HG03039 (cell line): ENCODE data around the gene FASTK.

ENCODE experiments used
- ATAC-seq: cut with Tn5 transposase; IDR thresholded peaks from one replicate; pipeline ENCODE4 v1.9.1; 2021; ENCODE audit warnings: mild to moderate bottlenecking, moderate library complexity; ENCODE audit not compliant: unreplicated experiment

Gene FASTK

DNA sequence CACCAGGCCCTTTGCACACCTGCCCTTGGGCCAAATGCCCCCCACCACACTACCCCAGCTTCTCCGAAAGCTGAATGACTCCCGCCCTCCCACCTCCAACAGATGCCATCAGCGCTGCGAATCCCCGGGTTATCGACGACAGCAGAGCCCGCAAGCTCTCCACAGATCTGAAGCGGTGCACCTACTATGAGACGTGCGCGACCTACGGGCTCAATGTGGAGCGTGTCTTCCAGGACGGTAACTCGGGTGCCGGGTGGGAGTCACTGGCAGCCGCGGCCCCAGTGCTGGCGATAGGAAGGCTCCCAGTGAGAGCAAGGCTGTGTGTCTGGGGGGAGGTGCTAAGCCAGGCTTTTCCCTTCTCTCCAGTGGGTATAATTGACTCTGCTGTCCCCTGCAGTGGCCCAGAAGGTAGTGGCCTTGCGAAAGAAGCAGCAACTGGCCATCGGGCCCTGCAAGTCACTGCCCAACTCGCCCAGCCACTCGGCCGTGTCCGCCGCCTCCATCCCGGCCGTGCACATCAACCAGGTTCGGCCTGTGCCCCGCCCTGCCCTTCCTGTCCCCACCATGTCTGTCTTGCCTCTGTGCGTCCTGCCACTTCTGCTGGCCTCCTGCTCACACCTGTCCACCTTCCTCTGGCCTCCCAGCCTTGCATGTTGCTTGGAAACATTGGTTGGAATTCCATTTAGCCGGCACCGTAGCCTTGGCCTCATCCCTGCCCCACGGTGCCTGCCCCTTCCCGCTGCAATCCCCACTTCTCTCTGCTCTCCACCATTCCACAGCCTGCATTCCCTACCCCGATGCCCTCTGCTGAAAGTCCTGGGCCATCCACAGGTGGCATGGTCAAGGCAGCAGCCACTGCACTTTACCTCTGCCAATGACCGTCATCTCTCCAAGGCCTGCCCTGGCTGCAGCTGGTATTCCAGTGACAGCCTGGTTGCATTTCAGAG, 37.8 kb upstream of the FASTK start:
- no peak for ATAC-seq

DNA sequence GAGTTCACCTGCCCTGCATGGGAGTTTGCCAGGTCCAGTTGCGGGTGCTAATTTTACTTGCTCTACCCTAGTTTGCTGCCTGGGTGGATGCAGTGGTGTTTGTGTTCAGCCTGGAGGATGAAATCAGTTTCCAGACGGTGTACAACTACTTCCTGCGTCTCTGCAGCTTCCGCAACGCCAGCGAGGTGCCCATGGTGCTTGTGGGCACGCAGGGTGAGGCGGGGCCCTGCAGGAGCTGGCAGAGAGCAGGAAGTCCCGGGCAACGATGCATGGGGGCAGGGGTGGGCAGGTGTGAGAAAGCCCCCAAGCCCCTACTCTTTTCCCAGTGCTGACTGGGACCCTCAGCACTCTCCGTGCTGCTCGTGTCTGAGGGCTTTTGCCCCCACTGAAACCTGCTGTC, 37.0 kb upstream of the FASTK start:
- ATAC-seq, result no peak

DNA sequence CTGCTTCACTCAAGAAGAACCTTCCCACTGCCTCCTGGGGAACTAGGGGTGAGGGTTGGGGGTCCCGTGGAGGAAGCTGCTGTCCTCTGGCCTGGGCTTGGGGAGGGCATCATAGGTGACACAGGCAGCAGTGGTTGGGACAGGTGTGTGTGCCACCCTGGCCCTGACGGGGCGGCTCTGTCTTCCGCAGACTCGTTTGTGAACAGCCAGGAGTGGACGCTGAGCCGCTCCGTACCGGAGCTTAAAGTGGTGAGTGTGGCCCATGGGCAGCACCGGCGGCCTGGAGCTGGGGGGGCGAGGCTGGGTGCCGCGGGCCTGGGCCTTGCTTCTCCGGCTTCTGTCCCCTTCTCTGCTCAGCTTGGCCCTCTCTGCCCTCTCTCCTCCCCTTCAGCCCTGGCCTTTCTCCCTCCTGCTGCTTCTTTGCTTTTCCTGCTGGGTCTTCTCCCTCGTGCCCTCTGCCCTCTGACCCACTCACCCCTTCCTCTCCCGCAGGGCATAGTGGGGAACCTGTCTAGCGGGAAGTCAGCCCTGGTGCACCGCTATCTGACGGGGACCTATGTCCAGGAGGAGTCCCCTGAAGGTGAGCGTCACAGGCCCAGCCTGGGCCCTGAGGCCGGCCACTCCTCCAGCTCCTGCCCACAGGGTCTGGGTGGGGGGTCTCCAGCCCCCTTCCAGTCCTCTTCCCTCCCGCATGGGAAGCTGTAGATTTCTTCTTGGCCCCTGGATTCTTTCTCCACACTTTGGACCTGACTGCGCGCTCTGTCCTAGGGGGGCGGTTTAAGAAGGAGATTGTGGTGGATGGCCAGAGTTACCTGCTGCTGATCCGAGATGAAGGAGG, 36.2 kb upstream of the FASTK start:
- ATAC-seq, result no peak

DNA sequence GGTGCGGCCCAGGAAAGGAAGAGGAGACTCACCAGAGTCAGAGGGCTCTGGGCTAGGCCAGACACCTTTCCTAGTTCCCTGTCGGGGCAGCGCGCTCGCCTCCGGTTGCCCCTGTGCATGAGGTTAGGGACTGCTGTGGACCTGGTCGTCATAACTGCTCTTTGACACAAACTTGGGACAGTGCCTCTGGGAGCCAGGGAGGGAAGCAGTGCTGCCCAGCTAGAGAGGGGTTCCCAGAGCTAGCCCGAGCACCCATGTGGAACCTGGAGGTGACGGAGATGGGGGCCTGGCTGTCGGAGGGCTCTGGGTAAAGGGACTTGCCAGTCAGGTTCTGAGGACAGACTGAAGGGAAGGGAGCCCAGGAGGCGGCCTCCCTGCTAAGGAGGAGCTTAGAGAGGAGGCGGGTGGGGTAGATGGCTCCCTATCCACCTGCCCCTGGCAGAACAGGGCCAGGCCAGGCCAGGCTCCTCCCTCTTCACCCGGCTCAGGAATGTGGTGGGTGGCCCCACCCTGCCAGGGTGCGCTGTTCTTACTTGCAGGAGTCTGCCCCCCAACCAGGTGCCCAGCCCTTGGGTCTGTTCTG, 35.3 kb upstream of the FASTK start:
- no peak for ATAC-seq

DNA sequence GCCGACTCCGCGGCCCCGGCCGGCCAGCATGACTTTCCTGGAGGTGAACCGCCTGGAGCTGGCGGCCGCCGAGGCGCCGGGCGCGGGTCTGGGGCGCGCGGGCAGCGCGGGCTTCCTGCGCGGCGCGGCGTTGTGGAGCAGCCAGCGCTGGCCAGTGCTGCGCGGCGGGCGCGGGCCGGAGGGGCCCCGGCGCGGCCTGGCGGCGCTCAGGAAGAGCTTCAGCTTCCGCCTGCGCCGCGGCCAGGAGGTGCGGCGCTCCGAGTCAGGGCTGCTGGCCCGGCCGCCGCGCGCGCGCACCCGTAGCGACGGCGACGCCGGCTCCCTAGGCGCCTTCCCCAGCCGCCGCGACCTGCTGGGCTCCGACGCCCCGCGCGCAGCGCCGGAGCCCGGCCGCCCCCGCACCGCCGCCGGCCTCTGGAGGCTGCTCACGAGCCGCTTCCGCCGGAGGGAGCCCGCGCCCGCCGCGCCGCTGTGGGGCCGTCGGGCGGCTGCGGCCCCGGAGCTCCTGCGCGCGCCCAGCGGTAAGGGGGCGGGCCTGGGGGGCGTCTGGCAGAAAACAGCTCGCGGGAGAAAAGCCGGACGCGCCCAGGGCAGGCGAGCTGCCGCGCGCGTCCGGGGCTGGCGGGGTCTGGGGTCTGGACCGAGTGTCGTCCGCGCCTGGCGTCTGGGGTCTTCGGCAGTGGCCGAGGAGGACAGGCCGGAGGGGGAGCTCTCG, 34.7 kb upstream of the FASTK start:
- no peak for ATAC-seq

DNA sequence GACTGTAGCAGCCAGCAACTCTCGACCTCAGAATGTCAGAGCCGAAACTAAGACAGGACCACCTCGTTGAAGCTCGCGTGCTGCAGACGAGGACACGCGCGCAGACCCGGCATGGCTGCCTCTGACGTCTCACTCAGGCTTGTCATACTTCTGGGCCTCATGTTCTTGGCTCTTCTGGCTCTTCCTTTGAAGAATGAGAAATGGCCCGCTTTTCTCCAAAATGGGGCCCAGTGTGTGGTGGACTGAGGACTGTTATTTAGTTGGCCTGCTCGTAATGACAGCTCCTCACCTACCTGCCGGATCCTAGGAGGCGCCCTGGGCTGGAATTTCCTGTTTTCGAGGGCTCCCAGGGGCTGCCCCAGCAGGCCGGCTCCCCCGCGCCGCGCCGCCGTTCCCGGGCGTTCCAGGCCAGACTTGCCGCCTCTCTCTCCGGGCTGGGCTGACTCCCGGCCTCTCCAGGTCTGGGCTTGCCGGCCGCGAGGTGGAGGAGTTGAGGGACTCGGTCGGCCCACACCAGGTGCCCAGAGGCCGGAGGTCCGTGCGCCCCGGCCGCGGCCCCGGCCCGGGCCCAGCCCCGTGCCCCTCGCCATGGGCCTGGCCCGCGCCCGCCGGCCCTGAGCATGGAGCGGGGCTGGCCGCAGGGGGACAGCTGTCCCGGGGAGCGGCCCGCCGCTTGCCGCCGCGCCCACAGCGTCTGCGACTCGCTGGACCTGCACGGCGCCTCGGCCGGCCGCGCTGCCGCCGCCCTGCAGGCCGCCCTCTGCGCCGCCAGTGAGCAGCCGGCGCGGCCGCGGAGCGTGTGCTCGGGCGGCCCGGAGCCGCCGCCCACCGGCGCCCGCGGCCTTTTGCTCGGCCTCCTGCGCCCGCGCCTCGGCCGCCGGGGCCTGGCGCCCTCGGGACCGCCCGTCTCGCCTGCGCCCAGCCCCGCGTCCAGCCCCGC, 33.8 kb upstream of the FASTK start:
- ATAC-seq, result no peak

DNA sequence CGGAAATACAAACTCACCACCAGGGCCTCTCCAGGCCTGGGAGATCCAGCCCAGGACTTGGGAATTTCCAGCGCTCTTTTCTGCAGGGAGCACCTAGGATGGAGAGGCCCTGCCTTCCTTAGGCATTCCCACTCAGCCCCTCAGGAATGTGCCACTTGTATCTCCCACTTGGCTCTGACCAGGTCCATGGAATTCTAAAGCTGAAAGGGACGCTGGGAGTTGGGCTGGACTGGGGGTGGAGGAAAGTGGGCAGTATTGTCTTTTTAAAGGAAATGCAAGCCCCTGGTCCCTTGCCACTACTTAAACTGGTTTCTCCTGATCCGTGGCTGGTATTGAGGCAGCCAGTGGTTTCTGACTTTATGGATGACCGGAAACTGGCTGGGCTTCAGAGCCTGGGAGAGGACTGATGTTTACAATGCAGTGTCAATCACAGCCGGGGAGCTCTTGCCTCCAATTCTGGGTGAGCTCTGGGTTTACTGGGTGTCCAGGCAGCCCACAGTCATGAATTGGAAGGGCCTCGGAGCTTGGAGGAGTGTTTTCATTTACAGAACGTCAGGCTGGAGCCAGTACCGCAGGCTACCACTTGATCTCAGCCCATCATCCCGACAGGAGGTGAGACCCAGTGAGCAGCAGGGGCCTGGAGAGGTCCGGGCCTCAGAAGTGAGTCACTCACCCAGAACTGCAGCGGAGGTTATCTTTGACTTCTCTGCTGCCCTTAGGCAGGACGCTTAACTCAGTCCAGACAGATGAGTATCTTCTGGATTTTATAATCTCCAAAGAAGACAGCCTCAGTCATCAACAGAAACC, 32.9 kb upstream of the FASTK start:
- no peak for ATAC-seq

DNA sequence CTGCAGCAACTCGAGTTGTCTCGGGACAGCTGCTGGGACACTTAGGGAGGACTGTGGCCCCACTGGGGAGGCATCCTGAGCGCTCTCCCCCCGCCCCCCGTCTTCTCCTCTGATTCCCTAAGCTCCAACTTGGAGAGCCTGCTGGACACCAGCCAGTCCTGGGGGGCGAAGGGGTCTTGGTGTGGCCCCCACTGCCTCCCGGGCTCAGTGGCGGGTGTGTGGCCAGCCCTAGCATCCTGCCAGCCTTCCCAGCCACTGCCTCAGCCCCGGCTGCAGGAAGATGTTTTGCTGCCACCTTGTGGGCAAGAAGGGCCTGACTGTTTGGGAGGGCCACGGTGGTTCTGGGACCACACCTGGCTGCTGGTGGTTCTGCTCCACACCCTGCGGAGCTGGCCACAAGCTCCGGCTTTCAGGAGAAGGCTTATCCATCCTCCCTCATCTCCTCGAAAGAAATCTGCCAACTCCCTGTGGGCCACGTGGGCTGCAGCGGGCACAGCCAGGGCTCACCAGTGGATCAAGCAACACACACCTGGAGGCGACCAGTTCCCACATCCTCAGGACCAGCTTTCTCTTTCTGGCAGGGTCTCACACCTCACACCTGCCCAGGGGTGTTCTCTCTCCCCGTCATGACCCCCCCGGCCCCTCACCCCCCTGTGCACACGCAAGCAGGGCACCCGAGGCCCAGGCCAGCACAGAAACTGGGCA, 30.5 kb upstream of the FASTK start:
- no peak for ATAC-seq

DNA sequence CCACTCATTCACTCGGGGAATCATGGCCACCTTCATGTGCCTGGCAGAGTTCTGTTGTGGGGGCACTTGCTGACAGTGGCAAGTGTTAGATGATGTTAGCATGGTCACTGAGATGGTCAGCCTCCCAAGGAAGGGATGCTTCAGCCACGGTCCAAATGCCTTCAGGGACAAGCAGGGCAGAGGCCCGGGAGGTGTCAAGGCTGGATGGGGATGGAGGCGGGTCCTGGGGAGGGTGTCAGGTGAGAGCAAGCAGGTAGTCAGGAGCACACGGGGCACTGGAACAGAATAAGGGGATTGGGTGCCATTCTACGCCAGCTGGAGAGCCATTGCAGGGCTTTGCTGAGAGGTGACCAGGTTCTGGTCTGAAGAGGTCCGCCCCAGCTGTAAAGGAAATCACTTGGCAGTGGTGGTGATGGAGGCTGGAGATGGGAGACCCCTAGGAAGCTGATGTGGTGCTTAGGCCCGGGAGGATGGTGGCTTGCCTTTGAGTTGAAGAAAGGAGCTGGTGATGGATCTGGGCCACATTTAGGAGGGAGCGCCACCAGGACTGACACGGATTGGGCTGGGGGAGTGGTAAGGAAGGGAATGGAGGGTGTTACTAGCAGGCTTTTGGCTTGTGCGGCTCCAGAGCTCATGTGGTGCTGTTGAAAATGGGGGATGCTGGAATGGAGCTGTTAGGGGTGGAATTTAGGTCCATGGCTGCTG, 29.8 kb upstream of the FASTK start:
- ATAC-seq, result no peak

DNA sequence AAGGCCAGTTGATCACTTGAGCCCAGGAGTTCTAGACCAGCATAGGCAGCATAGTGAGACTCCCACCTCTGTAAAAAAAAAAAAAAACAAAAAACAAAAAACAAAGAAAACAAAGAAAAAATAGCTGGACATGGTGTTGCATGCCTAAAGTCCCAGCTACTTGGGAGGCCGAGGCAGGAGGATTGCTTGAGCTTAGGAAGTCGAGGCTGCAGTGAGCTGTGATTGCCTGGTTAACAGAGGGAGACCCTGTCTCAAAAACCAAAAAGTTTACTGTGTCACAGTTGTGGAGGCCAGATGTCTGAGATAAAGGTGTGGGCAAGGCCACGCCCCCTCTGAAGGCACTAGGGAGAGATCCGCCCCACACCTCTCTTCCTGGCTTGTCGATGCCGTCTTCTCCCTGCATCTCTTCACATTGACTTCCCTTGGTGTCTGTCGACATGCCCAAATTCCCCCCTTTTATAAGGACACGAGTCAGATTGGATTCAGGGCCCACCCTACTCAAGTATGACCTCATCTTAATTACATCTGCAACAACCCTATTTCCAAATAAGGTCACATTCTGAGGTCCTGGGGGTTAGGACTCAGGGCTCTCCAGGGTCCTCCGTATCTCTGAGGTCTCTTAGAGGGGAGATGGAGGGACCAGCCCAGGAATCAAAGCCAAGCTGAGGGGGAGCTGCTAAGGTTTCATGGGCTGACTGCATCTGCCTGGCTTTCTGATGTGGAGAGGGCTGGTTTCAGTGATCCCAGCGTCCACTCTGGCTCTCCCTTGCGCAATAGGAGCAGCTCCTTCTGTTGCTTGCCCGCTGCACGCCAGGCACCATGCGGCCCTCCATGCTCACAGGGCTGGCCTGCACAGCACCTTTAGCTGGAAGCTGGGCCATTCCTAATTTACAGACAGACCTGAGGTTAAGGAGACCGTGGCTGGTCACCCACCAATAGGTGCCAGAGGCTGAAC, 28.8 kb upstream of the FASTK start:
- no peak for ATAC-seq

DNA sequence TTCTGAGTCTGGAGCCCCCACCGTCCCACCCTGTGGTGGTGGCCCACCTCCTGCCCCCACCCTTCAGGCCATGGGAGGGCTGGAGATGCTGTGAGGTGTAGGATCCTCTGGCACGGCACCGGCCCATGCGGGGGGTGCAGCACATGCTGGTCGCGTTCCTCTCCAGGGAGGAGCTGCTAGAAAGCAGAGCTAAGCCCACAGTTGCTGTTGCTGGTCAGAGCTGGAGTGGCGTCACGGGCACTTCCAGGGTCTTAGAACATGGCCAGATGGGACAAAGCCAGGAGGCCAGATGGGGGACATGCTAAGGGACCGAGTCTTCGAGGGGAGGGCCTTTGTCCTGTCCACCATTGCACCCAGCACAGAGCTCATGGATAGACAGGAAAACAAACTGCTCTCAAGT, 27.3 kb upstream of the FASTK start:
- ATAC-seq, result no peak

DNA sequence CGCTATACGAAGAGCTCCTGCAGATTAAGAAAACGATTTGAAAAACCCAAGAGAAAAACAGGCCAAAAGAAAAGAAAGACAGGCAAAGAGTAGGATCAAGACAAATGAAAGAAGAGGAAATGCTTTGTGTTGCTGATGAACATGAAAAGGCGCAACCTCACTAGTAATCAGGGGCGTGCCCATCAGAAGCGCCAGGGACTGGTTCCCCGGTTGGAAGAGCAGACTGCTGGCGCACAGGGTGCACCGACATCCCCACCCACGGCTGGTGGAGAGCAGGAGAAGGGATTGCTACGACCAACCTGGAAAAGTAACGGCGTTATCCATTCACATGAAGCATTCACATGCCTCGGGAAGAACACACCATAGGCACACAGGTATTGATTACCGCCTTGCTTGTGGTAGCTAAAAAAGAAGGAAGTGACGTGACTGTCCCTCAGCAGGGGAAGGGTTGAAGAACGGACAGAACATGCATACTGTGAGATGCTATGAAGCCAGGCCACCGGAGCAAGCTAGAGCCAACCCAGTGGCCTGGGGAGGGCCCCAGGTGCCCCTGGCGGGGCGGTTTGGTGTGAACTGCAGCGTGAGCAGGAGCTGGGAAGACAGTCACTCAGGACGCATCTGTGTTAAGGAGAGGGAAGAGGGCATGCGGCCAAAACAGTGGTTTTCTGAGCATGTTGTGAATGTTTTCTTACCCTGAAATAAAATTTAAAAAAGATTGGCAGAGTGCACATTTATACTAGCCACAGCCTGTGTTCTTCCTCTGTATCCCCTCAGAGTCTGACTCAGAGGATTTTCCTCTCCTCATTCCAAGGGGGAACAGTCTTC, 24.0 kb upstream of the FASTK start:
- ATAC-seq, result no peak

DNA sequence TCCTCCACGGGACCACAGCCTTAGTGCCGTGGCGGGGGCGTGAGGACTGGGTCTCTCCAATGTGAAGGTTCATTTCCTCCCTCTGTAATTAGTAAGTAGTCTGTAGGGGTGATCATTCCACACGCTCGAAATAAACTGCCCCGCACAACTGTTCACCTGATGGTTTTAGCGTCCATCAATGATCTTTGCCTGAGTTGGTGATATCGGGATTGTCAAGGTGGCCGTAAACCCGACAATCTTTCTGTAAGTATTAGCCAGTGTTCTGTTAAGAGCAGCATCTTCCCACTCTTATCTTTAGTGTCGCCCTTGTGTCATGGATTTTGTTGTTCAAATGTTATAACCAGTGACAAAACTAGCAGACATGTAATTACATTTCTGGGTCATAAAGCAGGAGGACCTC, 23.4 kb upstream of the FASTK start:
- ATAC-seq, result no peak

DNA sequence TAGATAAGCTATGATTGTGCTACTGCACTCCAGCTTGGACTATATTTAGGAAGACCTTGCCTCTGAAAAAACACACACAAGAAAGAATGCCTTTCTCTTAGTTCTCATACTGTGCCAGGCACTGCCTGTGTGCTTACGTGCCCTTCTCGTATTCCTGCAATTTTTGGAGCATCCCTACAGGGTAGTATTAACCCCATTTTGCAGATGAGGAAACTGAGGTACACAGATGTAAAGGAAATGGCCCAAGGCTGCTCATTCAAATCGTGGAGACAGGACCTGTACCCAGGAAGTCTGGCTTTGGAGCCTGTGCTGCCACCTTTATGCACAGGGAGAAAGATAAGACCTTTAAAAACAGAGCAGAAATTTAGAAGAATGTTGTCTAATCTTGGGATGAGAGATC, 22.4 kb upstream of the FASTK start:
- ATAC-seq, result no peak

DNA sequence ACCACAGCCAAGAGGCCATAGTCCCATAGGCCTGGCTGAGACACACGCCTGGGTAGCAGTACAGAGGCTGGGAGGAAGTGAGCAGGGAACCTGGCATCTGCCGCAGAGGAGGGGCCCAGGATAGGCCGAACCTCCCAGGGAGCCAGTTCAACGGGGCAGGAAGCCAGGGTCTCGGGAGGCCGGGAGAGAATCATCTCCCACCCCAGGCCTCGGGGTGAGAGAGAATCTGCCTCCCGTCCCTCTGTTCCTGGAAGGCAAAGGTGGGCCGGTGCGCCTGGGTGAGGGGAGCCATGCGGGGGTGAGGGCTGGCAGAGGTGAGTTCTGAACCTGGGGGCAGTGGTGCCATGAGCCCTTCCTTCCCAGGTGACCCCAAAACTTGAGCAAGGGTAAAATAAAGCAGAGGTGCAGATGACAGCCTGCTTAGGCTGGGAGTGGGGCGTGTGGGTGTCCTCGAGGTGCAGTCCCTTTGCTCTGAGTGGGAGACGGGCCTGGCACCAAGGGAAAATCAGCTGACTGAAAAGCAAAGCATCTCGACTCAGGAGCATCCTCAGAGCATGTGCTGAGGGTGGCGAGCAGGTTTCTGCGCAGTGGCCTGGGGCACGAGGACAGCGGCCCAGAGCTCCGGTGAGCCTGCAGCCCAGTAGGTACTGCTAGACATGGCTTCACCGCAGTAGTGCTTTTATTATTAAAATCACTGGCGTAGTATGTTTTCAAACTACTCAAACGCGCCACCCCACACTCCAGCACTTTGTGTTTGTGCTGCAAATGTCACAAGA, 21.2 kb upstream of the FASTK start:
- ATAC-seq, result no peak
